Measurements from ENCODE around the gene DHRS13.
"Not testable (repeated sequence)": the region's sequence is repeated elsewhere in the genome, so short reads cannot be mapped to it uniquely, and the experiment has no call there.

DHRS13 gene

DNA sequence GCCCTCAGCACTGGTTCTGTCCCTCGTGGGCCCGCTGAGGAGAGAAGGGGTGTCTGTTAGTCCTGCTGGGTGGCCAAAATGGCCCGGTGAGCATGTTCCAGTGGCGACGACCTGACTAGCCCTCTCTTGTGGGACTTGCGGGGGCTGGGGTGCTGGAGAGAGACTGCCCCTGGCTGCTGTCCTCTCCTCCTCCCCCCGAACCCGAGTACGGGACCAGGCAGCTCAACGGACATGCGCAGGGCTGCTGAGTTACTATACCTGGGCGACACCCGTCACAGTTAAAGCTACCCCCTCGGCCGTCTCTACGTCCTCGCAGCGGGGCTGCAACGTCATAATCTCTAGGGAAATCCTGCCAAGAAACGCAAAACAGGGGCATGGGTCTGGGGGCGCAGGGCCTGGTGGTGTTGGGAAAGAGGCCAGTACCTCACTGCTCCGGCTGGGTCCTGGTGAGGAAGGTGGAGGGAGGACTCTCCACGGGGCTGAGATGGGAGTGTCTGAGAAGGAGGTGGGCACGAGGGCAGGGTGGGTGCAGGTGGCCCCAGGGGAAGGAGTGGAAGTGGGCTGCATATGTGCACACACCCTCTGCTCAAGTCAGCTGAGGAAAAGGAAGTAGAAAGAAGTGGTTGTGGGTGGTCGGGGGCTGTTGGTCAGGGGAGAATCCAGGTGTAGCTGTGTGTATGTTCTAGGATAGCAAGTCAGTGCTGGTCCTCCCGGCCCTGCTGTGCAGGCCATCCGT lies 18.7 kb downstream of the DHRS13 start:
- in situ Hi-C loops (cut with MboI; ENCODE audit: low sequenced_read_pairs), result no loop called here

DNA sequence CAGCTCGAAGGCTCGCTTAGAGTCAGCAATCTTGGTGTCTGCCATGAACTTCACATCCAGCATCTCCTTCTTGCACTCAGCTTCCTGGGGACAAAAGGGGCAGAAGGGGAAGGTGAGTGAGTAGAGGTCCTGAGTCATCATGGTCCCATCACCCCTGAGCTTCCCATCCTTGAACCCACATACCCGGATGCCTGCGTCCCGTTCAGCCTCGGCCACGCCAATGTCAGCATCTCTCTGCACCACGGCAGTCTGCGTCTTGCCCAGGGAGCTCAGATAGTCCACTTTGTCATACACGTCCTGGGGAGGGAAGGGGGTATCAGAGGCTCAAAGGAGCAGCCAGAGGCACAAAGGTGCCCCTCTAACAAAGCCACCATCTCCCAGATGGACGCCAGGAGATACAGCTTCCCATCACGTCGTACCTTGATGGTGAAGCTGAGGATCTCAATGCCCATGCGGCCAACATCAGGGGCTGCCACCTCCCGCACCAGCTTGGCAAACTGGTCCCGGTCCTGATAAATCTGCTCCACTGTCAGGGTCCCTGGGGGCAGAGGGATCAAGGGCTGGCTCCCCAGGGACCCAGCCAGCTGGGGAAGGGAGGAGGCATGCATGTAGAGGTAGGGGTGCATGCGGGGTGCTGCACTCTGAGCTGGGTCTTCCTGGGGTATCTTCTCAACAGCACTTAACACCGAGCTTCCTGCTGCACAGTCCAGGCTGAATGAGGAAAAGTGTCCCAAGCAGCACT lies 20.6 kb downstream of the DHRS13 start:
- in situ Hi-C loops (cut with MboI; ENCODE audit: low sequenced_read_pairs), result no loop called here

DNA sequence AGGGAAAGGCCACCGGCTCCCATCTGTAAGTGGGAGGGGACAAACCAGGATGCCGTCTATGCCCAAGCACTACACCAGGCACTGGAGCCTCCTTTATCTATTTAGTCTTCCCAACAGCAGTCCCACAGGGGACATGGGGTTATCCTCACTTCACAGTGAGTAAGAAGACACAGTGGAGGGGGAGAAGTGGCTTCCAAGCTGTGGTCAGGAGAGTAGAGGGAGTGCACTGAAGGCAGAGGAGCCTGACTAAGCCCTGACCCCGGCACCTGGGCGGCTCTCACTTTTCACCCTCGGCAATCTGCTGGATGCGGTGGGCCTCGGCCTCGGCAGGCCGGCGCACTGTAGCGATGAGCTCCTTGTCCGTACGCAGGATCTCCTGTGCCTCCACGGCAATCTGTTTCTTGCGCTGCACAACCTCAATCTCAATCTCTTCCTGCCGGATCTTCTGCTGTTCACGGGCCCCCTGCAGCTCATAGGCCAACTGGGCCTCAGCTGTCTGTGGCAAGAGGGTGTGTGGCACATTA lies 21.3 kb downstream of the DHRS13 start:
- in situ Hi-C loops (cut with MboI; ENCODE audit: low sequenced_read_pairs), result no loop called here

GRCh38 chr17:28880572-28880945 lies 22.3 kb downstream of the DHRS13 start:
- in situ Hi-C loops (cut with MboI; ENCODE audit: low sequenced_read_pairs), result no loop called here

DNA sequence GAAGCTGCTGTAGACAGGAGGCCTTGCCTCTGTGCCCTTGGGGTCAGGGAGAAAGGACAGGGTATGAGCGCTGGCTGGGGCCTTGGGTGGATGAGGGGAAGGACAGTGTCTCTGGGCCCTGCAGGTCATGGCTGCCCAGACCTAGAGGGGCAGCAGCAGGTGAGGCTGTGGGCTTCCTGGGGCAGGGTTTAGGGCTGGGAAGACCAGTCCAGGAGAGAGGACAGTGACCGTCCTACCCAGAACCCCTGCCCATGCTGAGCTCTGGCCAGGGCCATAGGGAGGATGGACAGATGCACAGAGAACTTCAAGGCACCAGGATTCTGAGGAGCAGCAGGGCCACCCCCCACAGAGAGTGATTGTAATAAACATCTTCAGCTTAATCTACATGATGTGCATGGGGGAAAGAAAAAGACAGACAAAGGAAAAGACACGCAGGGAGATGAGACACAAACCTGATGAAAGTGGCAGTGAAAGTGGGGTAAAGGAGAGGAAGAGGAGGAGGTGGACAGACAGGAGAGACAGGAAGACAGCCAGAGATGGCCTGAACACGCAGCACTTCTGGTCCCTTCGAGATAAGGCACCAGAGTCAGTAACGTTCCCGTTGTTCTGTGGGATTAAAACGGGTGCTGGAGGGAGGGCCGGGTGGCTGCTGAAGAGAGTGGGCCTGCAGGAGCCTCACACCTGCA lies 22.9 kb downstream of the DHRS13 start:
- in situ Hi-C loops (cut with MboI; ENCODE audit: low sequenced_read_pairs), result no loop called here

- in situ Hi-C loops (cut with MboI; ENCODE audit: low sequenced_read_pairs), result no loop called here
Measured at GRCh38 chr17:28878981-28879380, 23.9 kb downstream of the DHRS13 start.

DNA sequence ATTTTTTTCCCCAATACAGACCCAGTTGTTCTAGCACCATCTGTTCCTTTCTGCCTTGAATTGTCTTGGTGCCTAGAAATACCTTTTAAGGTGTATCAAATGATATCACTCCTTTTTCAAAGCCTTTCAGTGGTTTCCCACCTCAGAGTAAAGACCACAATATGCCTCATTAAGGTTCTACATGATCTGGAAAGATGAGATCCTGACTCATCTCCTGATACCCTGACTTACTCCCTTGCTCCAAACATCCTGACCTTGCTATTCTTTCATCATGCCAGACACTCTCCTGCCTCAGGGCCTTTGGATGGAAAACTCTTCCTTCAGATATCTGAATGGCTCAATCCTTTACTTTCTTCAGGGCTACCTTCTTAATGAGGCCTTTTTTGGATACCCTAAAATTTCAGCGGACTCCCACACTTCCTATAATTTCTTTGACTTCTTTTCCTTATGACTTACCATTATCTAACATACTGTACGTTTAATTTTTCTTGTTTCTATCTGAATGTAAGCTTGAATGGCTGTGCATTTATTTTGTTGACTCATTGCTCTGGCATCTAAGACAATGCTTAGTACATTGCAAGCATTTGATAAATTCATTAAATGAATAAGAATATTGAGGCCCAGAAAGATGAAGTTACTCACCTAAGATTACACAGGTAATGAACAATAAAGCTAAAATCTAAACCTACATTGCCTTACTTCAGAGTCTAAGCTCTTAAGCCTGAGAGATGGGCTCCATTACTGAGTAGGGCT lies 24.5 kb downstream of the DHRS13 start:
- in situ Hi-C loops (cut with MboI; ENCODE audit: low sequenced_read_pairs), result no loop called here

GRCh38 chr17:28877150-28877711 lies 25.6 kb downstream of the DHRS13 start:
- in situ Hi-C loops (cut with MboI; ENCODE audit: low sequenced_read_pairs), result not testable (repeated sequence)

GRCh38 chr17:28875848-28876550 lies 26.9 kb downstream of the DHRS13 start:
- in situ Hi-C loops (cut with MboI; ENCODE audit: low sequenced_read_pairs), result no loop called here

DNA sequence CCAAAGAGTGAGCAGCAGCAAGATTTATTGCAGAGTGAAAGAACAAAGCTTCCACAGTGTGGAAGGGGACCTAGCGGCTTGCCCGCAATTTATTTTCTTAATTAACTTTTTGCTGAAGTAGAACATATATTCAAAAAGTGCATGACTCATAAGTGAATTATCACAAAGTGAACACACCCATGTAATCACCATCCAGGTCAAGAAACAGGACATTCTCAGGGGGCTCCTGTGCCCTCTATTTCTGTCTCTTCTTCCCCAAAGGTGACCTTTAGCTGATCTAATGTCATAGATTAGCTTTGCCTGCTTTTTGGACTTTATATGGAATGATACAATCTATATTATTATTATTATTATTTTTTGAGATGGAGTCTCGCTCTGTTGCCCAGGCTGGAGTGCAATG lies 28.1 kb downstream of the DHRS13 start:
- in situ Hi-C loops (cut with MboI; ENCODE audit: low sequenced_read_pairs), result no loop called here

DNA sequence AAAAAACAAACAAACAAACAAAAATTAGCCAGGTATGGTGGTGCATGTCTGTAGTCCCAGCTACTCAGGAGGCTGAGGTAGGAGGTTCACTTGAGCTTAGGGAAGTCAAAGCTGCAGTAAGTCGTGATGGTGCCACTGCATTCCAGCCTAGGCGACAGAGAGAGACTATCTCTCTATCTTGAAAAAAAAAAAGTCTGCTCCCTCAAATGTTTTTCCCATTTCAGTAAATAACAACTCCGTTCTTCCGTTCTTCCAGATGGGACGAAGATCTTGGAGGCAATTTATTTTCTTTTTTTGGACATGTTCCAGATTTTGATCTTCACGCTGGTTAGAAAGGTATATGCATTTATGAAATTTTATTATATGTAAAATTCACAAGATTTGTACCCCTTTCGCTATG lies 29.0 kb downstream of the DHRS13 start:
- in situ Hi-C loops (cut with MboI; ENCODE audit: low sequenced_read_pairs), result no loop called here

- in situ Hi-C loops (cut with MboI; ENCODE audit: low sequenced_read_pairs), result no loop called here
Measured at GRCh38 chr17:28871056-28871579, 31.8 kb downstream of the DHRS13 start.

DNA sequence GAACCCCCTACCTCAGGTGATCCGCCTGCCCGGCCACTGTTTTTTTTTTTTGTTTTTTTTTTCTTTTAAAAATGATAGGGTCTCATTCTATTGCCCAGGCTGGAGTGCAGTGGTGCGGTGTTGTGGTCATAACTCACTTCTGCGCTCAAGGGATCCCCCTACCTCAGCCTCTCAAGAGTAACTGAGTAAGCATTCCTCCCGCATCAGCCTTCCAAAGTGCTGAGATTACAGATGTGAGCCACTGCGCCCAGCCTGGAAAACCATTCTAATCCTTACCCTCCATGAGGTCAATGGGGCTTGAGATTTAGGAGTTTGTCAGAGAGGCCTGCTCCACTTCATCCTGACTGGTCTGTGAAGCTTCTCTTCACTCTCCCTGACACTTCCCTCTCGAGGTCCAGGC lies 35.6 kb downstream of the DHRS13 start:
- in situ Hi-C loops (cut with MboI; ENCODE audit: low sequenced_read_pairs), result no loop called here

- in situ Hi-C loops (cut with MboI; ENCODE audit: low sequenced_read_pairs), result no loop called here
Measured at GRCh38 chr17:28865946-28866752, 36.7 kb downstream of the DHRS13 start.

GRCh38 chr17:28864991-28865849 lies 37.7 kb downstream of the DHRS13 start:
- in situ Hi-C loops (cut with MboI; ENCODE audit: low sequenced_read_pairs), result no loop called here

- in situ Hi-C loops (cut with MboI; ENCODE audit: low sequenced_read_pairs), result no loop called here
Measured at GRCh38 chr17:28863953-28864352, 38.9 kb downstream of the DHRS13 start.

GRCh38 chr17:28862561-28862960 lies 40.3 kb downstream of the DHRS13 start:
- in situ Hi-C loops (cut with MboI; ENCODE audit: low sequenced_read_pairs), result no loop called here

All from HL-60/S4 treated with retinoic acid at 250 ng/mL for 4 days and 3 days (cell line).